Panc1 (cell line): ENCODE data around the gene HES5. TPM values are rescaled to one million over a fixed set of nuclear protein-coding genes. Genes with fewer than 3 reads are reported as not detected.

Source experiments
- ATAC-seq: fragments of 200-7000 bp; cut with Tn5 transposase; 2 replicates; pipeline ENCODE4 v1.9.1; 2020; ENCODE audit warnings: mild to moderate bottlenecking, moderate library complexity
- BruUV-seq: library from RNA; stranded (reverse); fragments of 400-500 nt; replicated peaks from 2 replicates; lab custom pipeline; 2021; lab: Mats Ljungman, UMichigan
- CTCF ChIA-PET: fragments of 300-600 bp; sonication (Branson Sonifier 250); formaldehyde crosslinking; loops from one replicate; lab custom pipeline; 2022; ENCODE audit warnings: antibody characterized with exemption; lab: Charles Lee
- POLR2A ChIA-PET: fragments of 300-600 bp; sonication (Branson Sonifier 250); formaldehyde crosslinking; loops from one replicate; lab custom pipeline; 2022; ENCODE audit warnings: antibody characterized with exemption; lab: Charles Lee
- DNase-seq: peaks from one replicate; pipeline ENCODE4 v3.0.0-alpha.2; 2010; ENCODE audit warnings: low read depth, low spot score
- H3K27ac ChIP-seq: 2 replicates; pipeline ENCODE4 v1.5.1; 2011; ENCODE audit warnings: mild to moderate bottlenecking, low read length, inconsistent platforms
- H3K27me3 ChIP-seq: fragments of 200-500 bp; sonication (Bioruptor generic); 2 replicates; pipeline ENCODE4 v1.6.0; 2014; ENCODE audit warnings: low read length, inconsistent platforms; ENCODE audit not compliant: control insufficient read depth, insufficient read depth
- H3K36me3 ChIP-seq: fragments of 200-500 bp; sonication (Bioruptor generic); 2 replicates; pipeline ENCODE4 v1.5.1; 2014; ENCODE audit warnings: inconsistent platforms, mild to moderate bottlenecking, low read length, moderate library complexity; ENCODE audit not compliant: control insufficient read depth, insufficient read depth
- H3K4me1 ChIP-seq: 2 replicates; pipeline ENCODE4 v1.5.1; 2011; ENCODE audit warnings: inconsistent platforms, mild to moderate bottlenecking, low read length, moderate library complexity; ENCODE audit not compliant: control insufficient read depth, insufficient read depth
- H3K4me3 ChIP-seq, 2 experiments: 2 replicates each; pipeline ENCODE4 v1.5.1; 2011 to 2012; ENCODE audit warnings: low read depth in 2 of 2, low read length in 2 of 2, mild to moderate bottlenecking in 2 of 2, inconsistent platforms in 1 of 2, moderate library complexity in 1 of 2
- H3K9me3 ChIP-seq: fragments of 200-500 bp; sonication (Bioruptor generic); 2 replicates; pipeline ENCODE4 v1.5.1; 2014; ENCODE audit warnings: low read depth, mild to moderate bottlenecking, inconsistent platforms, low read length, moderate library complexity; ENCODE audit not compliant: control insufficient read depth, insufficient read depth
- CTCF ChIP-seq: fragments of 450-650 bp; IDR thresholded peaks from 2 replicates; pipeline ENCODE4 v1.5.1; 2017; ENCODE audit warnings: mild to moderate bottlenecking
- POLR2AphosphoS5 ChIP-seq: IDR thresholded peaks from 2 replicates; pipeline ENCODE4 v1.6.1; 2012; ENCODE audit warnings: mild to moderate bottlenecking, low read depth, low read length, moderate library complexity
- REST ChIP-seq, 2 experiments: IDR thresholded peaks; 2 replicates each; pipeline ENCODE4 v1.6.1; 2011 to 2012; ENCODE audit warnings: low read depth in 2 of 2, control low read depth in 1 of 2, low read length in 1 of 2, mild to moderate bottlenecking in 1 of 2, moderate library complexity in 1 of 2; ENCODE audit not compliant: insufficient read depth in 1 of 2
- SIN3A ChIP-seq: IDR thresholded peaks from 2 replicates; pipeline ENCODE4 v1.6.1; 2012; ENCODE audit warnings: low read depth, mild to moderate bottlenecking, low read length, moderate library complexity, borderline replicate concordance; ENCODE audit not compliant: insufficient read depth
- TCF7L2 ChIP-seq: IDR thresholded peaks from 2 replicates; pipeline ENCODE4 v1.6.1; 2011; ENCODE audit warnings: mild to moderate bottlenecking, low read depth, low read length, inconsistent platforms
- in situ Hi-C: cut with HindIII; loops from 2 replicates; pipeline ENCODE4 v1.10.0; 2016; ENCODE audit warnings: low sequenced_read_pairs, low pct_unique_long_range_greater_than_20kb
- intact Hi-C: fragments of 100-400 bp; cut with micrococcal nuclease; formaldehyde crosslinking; loops from one replicate; pipeline ENCODE4 v1.10.0; 2022; ENCODE audit not compliant: unreplicated experiment
- total RNA-seq: library from RNA; stranded (reverse); gene quantifications from one replicate; pipeline ENCODE4 v1.2.1, GENCODE V29; 2021; ENCODE audit not compliant: unreplicated experiment

HES5 gene
- total RNA-seq, 1 experiment from 2014 or later = not detected

- CTCF ChIA-PET = interaction anchor here (0.5 to 1.3 kb wide), 3 partner anchors 12 to 129 kb away, joined by 3 to 4 read pairs (median 3); partner anchors contain the start of gene TNFRSF14
- in situ Hi-C loops (no loop called here), intact Hi-C loops (loop anchor here (10.0 kb wide), 1 partner anchor 79 kb away; no protein-coding TSS in a partner anchor)
- peaks cover 52% of the 10 kb centered on the region for H3K4me1 ChIP-seq
- no peaks in the 10 kb centered on the region for H3K36me3 ChIP-seq
- H3K27me3 ChIP-seq = no peaks in the 10 kb centered on the region
- no peaks in the 10 kb centered on the region for H3K9me3 ChIP-seq
- no TSS peak for BruUV-seq
- TF ChIP-seq POLR2AphosphoS5 = 0 out of 2 replicates have a peak, but pooled peaks have one; percentile 11
- TF ChIP-seq SIN3A = no peak
- no peak for TF ChIP-seq TCF7L2
- DNase-seq (no peak), ATAC-seq (peak; percentile 17)
- POLR2A ChIA-PET = no interaction called here
- peak overlapping the region; percentile 70 for H3K27ac ChIP-seq
- H3K4me3 ChIP-seq = peak overlapping the region in 1 of 2 experiments; percentile 31; a peak in 1 of 4 replicates
Measured at GRCh38 chr1:2543543-2544092, 13.6 kb upstream of the HES5 start.

- intact Hi-C loops = loop anchor here (10.0 kb wide), 1 partner anchor 78 kb away; no protein-coding TSS in a partner anchor
- CTCF ChIA-PET = no interaction called here
Measured at GRCh38 chr1:2542246-2542915, 12.3 kb upstream of the HES5 start.

GRCh38 chr1:2541619-2542245 lies 11.7 kb upstream of the HES5 start:
- H3K4me3 ChIP-seq = no peak overlapping the region
- TF ChIP-seq SIN3A = no peak
- TF ChIP-seq CTCF = no peak
- no peak for TF ChIP-seq REST (IDR thresholded peaks at IDR 0.05; ENCODE audit: insufficient read depth in 1 of 2, low read depth in 2 of 2, low read length in 1 of 2)
- TF ChIP-seq POLR2AphosphoS5 = no peak
- TF ChIP-seq TCF7L2 = no peak
- no TSS peak for BruUV-seq
- H3K27me3 ChIP-seq = no peaks in the 10 kb centered on the region
- ChIA-PET POLR2A (no interaction called here), CTCF (no interaction called here)
- H3K27ac ChIP-seq = no peak overlapping the region
- ATAC-seq (no peak), DNase-seq (no peak)
- intact Hi-C loops (loop anchor here (10.0 kb wide), 1 partner anchor 77 kb away; no protein-coding TSS in a partner anchor), in situ Hi-C loops (no loop called here)
- peaks cover 45% of the 10 kb centered on the region for H3K4me1 ChIP-seq
- no peaks in the 10 kb centered on the region for H3K9me3 ChIP-seq
- H3K36me3 ChIP-seq = no peaks in the 10 kb centered on the region

More at GRCh38 chr1:2542246-2542915, 12.3 kb upstream of the HES5 start:
- no TSS peak for BruUV-seq
- Histone ChIP-seq H3K27ac (peak overlapping the region; percentile 70; the same call in 1 of the 2 replicates), H3K36me3 (no peaks in the 10 kb centered on the region), H3K27me3 (no peaks in the 10 kb centered on the region), H3K4me1 (peaks cover 43% of the 10 kb centered on the region), H3K9me3 (no peaks in the 10 kb centered on the region), H3K4me3 (no peak overlapping the region)
- DNase-seq (no peak), ATAC-seq (no peak)
- TF ChIP-seq POLR2AphosphoS5 = no peak
- TF ChIP-seq TCF7L2 = peak; percentile 70; the same call in 1 of the 2 replicates
- POLR2A ChIA-PET = no interaction called here
- in situ Hi-C loops = no loop called here
